ENCODE data around the gene CYBA.

Gene CYBA

GRCh38 chr16:88695753-88696152, 44.9 kb upstream of the CYBA start:
- FAIRE-seq (no peak), DNase-seq (ENCODE audit: insufficient read length, low spot score) (no peak)

GRCh38 chr16:88695218-88695617, 44.4 kb upstream of the CYBA start:
- FAIRE-seq, result no peak
- no peak for TF ChIP-seq CTCF (IDR thresholded peaks at IDR 0.05; ENCODE audit: insufficient read depth, missing control alignments)
- DNase-seq (ENCODE audit: insufficient read length, low spot score), result no peak

More at GRCh38 chr16:88695753-88696152, 44.9 kb upstream of the CYBA start:
- TF ChIP-seq CTCF (IDR thresholded peaks at IDR 0.05; ENCODE audit: insufficient read depth, missing control alignments), result no peak

DNA sequence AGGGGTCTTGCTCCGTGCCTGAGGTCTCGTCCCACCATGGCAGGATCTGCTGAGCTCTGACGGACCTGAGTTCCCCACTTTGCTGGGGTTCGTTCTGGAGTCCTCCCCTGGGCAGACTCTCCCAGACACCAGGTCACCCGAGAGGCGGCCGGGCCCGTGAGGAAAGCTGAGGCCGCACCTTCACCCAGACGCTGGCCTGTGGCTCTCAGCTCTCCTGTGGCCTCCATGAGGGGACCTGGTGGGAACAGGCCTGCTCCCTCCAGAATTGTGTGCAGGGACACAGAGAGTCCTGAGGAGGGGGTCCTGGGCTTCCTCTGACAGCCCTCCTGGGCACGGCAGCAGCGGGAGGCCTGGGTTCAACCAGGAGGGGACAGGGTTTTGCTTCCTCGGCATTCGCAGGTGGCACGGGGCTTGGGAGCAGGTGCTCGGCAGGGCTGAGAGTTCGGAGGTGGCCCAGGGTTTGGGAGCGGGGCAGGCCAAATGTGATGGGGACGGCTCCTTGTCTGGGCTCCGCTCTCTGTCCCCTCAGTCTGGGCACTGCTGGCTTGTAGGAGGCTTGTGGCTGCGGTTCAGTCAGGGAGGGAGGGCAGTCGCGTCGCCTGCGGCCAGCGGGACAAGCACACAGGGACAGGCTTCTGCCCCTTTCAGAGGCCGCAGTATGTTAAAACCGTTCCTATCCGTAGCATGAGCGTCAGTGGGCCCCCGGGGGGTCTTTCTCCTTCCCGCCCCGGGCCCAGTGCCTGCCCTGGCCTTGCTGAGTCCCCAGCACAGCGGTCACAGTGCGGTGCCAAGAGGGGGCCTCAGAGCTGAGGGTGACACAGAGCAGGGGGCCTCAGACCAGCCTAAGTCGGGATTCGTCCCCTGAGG, 43.6 kb upstream of the CYBA start:
- DNase-seq (ENCODE audit: insufficient read length, low spot score) (no peak), FAIRE-seq (no peak)
- no peak for TF ChIP-seq CTCF (IDR thresholded peaks at IDR 0.05; ENCODE audit: insufficient read depth, missing control alignments)

GRCh38 chr16:88693420-88694177, 42.7 kb upstream of the CYBA start:
- DNase-seq (ENCODE audit: insufficient read length, low spot score) (no peak), FAIRE-seq (no peak)
- no peak for TF ChIP-seq CTCF (IDR thresholded peaks at IDR 0.05; ENCODE audit: insufficient read depth, missing control alignments)

- FAIRE-seq (no peak), DNase-seq (ENCODE audit: insufficient read length, low spot score) (no peak)
- no peak for TF ChIP-seq CTCF (IDR thresholded peaks at IDR 0.05; ENCODE audit: insufficient read depth, missing control alignments)
Observed at GRCh38 chr16:88692861-88693260, 42.0 kb upstream of the CYBA start.

- FAIRE-seq (no peak), DNase-seq (ENCODE audit: insufficient read length, low spot score) (no peak)
- TF ChIP-seq CTCF (IDR thresholded peaks at IDR 0.05; ENCODE audit: insufficient read depth, missing control alignments), result no peak
Observed at GRCh38 chr16:88691924-88692560, 41.2 kb upstream of the CYBA start.
